ENCODE results near the gene ZCCHC24. TPM values are rescaled to one million over a fixed set of nuclear protein-coding genes. Genes with fewer than 3 reads are reported as not detected.
A peak's percentile ranks its signal among the peaks of the same experiment; 100 is the strongest.

Gene ZCCHC24
- total RNA-seq, 4 donors from 2014 or later = 100 to 156 (median 120) TPM

DNA sequence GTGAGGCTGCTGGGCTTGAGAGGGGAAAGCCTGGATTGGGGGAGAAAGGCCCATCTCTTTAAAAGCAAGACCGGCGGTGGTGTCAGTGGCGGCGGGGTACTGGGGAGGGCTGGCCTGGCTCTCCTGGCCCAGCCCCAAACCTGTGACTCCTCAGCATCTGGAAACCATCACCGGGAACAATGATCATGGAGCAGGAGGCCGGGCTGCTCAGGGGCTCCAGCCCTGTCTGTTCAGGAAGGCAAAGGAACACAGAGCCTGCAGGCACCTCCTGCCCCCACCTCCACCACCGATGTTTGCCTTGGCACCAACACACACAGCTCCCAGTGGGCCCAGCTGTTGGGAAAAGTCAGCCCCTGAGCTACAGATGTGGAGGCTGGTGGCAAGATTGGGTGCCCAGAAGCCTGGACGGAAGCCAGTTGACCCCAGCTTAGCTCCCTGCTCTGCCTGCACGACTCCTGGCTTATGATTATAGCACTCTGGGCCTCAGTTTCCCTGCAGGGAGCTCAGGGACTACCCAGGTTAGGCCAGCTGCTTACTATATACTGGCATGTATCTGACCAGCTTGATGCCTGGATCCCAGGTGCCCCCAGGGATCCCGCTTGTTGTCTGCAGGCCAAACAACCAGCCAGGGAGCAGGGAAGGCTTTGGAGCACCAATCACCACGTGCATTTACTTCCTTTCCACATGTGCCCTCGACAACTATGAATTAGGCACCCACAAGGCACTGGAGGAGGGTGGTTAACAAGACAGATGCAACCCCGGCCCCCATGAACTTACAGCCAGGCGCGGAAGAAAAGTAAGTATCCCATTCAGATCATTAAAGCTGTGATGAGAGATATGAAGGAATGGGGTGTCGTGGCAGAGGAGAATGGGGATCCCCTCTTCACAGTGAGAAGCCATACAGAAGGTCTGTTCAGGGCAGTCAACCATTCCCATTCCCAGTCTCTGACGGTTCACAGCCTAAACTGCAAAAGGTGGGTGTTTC lies 37.3 kb downstream of the ZCCHC24 start:
- H3K36me3 ChIP-seq = peaks cover 0 to 5% (median 0%) of the 10 kb centered on the region in 4 donors
- H3K4me1 ChIP-seq = no peaks in the 10 kb centered on the region
- H3K9me3 ChIP-seq = no peaks in the 10 kb centered on the region
- DNase-seq (ENCODE audit: extremely low spot score) = no peak
- WGBS = 47% methylated on average over 12 of the region's 17 CpGs
- intact Hi-C loops (cut with DNase I) = no loop called here
- no peak overlapping the region for H3K27ac ChIP-seq (replicated peaks in 1 of 4)
- peak overlapping the region in 1 of 4 donors; percentile 14 for H3K4me3 ChIP-seq
- peak; percentile 69 to 82 for TF ChIP-seq POLR2AphosphoS5 (IDR thresholded peaks at IDR 0.05)
- TF ChIP-seq, protein P1, sequence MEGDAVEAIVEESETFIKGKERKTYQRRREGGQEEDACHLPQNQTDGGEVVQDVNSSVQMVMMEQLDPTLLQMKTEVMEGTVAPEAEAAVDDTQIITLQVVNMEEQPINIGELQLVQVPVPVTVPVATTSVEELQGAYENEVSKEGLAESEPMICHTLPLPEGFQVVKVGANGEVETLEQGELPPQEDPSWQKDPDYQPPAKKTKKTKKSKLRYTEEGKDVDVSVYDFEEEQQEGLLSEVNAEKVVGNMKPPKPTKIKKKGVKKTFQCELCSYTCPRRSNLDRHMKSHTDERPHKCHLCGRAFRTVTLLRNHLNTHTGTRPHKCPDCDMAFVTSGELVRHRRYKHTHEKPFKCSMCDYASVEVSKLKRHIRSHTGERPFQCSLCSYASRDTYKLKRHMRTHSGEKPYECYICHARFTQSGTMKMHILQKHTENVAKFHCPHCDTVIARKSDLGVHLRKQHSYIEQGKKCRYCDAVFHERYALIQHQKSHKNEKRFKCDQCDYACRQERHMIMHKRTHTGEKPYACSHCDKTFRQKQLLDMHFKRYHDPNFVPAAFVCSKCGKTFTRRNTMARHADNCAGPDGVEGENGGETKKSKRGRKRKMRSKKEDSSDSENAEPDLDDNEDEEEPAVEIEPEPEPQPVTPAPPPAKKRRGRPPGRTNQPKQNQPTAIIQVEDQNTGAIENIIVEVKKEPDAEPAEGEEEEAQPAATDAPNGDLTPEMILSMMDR (IDR thresholded peaks at IDR 0.05) = no peak
- H3K27me3 ChIP-seq = no peaks in the 10 kb centered on the region

DNA sequence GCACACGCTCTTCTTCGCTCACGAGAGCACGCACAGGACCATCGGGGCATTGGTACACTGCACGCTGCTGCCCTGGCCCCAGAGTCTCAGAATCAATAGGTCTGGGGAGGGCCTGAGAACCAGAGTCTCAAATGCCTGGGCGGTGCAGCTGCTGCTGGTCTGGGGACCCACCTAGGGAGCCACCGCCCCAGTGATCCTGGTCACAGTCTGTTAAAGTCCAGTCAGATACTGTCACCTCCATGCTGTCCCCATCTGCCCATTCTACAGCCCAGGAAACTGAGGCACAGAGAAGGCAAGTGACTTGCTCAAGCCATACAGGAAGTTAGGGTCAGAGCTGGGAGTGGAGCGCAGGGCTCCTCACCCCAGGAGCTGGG lies 38.0 kb downstream of the ZCCHC24 start:
- Histone ChIP-seq H3K36me3 (peaks cover 0 to 4% (median 0%) of the 10 kb centered on the region in 4 donors), H3K9me3 (no peaks in the 10 kb centered on the region), H3K4me1 (no peaks in the 10 kb centered on the region), H3K27ac (replicated peaks in 1 of 4) (no peak overlapping the region), H3K27me3 (no peaks in the 10 kb centered on the region), H3K4me3 (no peak overlapping the region)
- intact Hi-C loops (cut with DNase I) = no loop called here
- no peak for DNase-seq (ENCODE audit: extremely low spot score)
- 63% methylated on average over 8 of the region's 9 CpGs for WGBS
- TF ChIP-seq, protein P1 (IDR thresholded peaks at IDR 0.05) = no peak
- TF ChIP-seq POLR2A (IDR thresholded peaks at IDR 0.05; ENCODE audit: low read depth) = no peak

DNA sequence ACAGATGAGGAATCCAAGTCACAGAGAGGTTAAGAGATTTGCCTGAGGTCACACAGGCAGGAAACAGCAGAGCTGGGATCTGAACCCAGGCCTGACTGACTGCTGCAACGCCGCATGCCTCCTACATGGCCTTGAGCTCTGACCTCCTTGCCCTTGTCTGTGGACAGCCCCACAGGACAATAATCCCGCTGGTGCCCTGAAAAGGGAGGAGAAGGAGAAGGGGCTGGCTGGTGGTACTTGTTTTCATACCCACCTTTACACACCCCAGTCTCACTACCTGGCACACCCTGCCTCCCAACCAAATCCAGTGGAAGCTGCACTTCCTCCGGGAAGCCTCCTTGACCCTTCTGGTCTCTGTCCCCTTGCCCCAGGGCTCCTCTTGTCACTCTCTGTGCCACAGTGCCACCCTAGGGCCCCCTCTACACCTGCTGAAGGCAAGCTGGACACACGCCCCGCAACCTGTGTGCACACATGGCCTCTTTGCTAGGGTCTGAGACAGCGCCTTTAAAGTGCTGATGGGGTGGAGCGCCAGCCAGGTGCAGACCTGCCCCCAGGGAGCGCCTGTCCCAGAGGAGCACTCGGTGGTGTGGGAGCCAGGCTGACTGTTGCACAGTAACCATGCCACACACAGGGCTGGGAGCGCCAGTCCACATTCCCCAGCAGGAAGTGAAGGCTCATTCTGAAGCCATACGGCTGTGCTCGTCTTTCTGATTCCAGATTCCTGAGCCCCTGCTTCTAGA lies 38.6 kb downstream of the ZCCHC24 start:
- no peak overlapping the region for H3K27ac ChIP-seq (replicated peaks in 1 of 4)
- DNase-seq (ENCODE audit: extremely low spot score) = no peak
- intact Hi-C loops (cut with DNase I) = no loop called here

DNA sequence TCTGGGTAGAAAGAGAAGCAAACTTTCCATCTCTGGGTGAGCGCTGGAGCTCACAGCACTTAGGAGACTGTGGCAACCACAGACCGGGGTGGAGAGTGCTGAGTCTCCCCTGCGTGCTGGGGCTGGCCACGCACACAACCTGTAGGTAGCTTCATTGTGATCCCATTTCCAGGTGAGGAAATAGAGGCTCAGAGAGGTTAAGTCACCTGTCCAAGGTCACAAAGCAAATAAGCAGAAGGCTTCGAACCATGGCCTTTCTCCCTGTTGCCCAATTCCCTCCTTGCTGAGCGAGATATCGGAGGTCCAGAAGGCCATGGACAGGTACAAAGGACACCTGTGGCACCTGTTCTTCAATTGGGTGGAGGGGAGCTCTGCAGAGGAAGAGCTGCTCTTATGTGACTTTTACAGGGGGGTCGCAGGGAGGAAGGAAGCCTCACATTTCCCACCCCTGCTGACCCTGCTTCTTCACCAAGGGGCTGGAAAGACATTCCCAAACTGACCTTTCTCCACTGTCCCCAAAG lies 39.4 kb downstream of the ZCCHC24 start:
- Histone ChIP-seq H3K9me3 (no peaks in the 10 kb centered on the region), H3K4me1 (no peaks in the 10 kb centered on the region), H3K27ac (replicated peaks in 1 of 4) (no peak overlapping the region), H3K27me3 (no peaks in the 10 kb centered on the region), H3K4me3 (no peak overlapping the region), H3K36me3 (no peaks in the 10 kb centered on the region)
- WGBS = 59% methylated on average over 8 of the region's 8 CpGs
- no peak for DNase-seq (ENCODE audit: extremely low spot score)
- no peak for TF ChIP-seq EP300 (IDR thresholded peaks at IDR 0.05)
- TF ChIP-seq, protein P1 (IDR thresholded peaks at IDR 0.05) = no peak
- no peak for TF ChIP-seq POLR2AphosphoS5 (IDR thresholded peaks at IDR 0.05)
- no peak for TF ChIP-seq POLR2A (IDR thresholded peaks at IDR 0.05; ENCODE audit: low read depth)
- intact Hi-C loops (cut with DNase I) = no loop called here

More for the DNA sequence above, 38.6 kb downstream of the ZCCHC24 start:
- H3K4me1 ChIP-seq = no peaks in the 10 kb centered on the region
- H3K4me3 ChIP-seq = no peak overlapping the region
- H3K27me3 ChIP-seq = no peaks in the 10 kb centered on the region
- H3K36me3 ChIP-seq = no peaks in the 10 kb centered on the region
- 58% methylated on average over 13 of the region's 13 CpGs for WGBS
- no peaks in the 10 kb centered on the region for H3K9me3 ChIP-seq
- TF ChIP-seq EP300 (IDR thresholded peaks at IDR 0.05) = no peak
- TF ChIP-seq POLR2A (IDR thresholded peaks at IDR 0.05; ENCODE audit: low read depth) = no peak
- TF ChIP-seq, protein P1 (IDR thresholded peaks at IDR 0.05) = no peak

Measured in esophagus muscularis mucosa (tissue), 4 donors.